22Rv1 (cell line): ENCODE measurements around the gene RSF1.
"Not testable (repeated sequence)": the region's sequence is repeated elsewhere in the genome, so short reads cannot be mapped to it uniquely, and the experiment has no call there.

ENCODE experiments used
- ZFX ChIP-seq: fragments of 450-650 bp; IDR thresholded peaks from 2 replicates; pipeline ENCODE4 v1.6.1; 2017; ENCODE audit warnings: antibody characterized with exemption, borderline replicate concordance
- TF ChIP-seq, protein P1 (sequence below): fragments of 450-650 bp; IDR thresholded peaks from 2 replicates; pipeline ENCODE4 v1.5.1; 2017; ENCODE audit warnings: mild to moderate bottlenecking

DNA sequence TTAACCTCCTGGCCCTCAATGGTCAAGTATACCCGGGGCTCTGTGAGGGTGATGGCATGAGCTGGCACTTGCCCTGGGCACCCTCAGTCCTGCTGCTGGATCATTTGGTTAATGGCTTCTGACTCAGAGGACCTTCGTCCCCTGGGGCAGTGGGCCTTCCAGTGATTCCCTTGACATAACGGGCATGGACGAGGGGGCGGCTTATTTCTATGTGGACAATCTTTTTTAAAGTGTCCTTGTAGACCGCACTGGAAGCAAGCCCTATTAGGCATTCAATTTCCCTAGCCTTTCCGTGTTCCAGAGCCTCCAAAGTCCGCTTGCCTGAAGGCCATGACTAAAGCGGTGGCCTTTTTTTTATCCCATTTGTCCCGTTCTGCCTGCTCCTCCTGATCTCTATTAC is 40.9 kb upstream of the RSF1 start:
- TF ChIP-seq, protein P1, sequence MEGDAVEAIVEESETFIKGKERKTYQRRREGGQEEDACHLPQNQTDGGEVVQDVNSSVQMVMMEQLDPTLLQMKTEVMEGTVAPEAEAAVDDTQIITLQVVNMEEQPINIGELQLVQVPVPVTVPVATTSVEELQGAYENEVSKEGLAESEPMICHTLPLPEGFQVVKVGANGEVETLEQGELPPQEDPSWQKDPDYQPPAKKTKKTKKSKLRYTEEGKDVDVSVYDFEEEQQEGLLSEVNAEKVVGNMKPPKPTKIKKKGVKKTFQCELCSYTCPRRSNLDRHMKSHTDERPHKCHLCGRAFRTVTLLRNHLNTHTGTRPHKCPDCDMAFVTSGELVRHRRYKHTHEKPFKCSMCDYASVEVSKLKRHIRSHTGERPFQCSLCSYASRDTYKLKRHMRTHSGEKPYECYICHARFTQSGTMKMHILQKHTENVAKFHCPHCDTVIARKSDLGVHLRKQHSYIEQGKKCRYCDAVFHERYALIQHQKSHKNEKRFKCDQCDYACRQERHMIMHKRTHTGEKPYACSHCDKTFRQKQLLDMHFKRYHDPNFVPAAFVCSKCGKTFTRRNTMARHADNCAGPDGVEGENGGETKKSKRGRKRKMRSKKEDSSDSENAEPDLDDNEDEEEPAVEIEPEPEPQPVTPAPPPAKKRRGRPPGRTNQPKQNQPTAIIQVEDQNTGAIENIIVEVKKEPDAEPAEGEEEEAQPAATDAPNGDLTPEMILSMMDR: not testable (repeated sequence)
- TF ChIP-seq ZFX: not testable (repeated sequence)
